Smooth muscle cell of trachea (primary cell): Measurements from ENCODE around the gene NPL. TPM values are rescaled to one million over a fixed set of nuclear protein-coding genes. Genes with fewer than 3 reads are reported as not detected.

ENCODE experiments used
- total RNA-seq: library from RNA; depleted of rRNA; stranded (reverse); fragments of >200 nt; gene quantifications from 2 replicates; pipeline ENCODE4 v1.2.1, GENCODE V29; 2014

Gene NPL
- 1.3 and 2.8 TPM in 2 replicates for total RNA-seq

GRCh38 chr1:182789138-182790076 is at the start of gene NPL:
NPL (plus strand) TSS chr1:182789773; CDS start chr1:182794372, 4,599 bp downstream.

GRCh38 chr1:182839209-182840066 is 49.9 kb downstream of the NPL start, which contains the start of gene DHX9:
DHX9 (plus strand) TSS chr1:182839347; CDS start chr1:182842567, 3,220 bp downstream.

Other genes with a start within 250 kb of the NPL start
- gene RNASEL, start 200.5 kb upstream of the NPL start, total RNA-seq: 8.0 and 12.4 TPM in 2 replicates
- 0.29 and 0.66 TPM in 2 replicates for gene RGS16, start 185.4 kb upstream of the NPL start, total RNA-seq
- under 0.01 TPM in 1 of 2 replicates, not detected in the other for gene RGS8, start 105.2 kb upstream of the NPL start, total RNA-seq
- gene DHX9, start 49.6 kb downstream of the NPL start, total RNA-seq: 104 and 181 TPM in 2 replicates
- gene SHCBP1L, start 163.4 kb downstream of the NPL start, total RNA-seq: not detected in 2 replicates
- 539 and 796 TPM in 2 replicates for gene LAMC1, start 233.6 kb downstream of the NPL start, total RNA-seq